HepG2 (cell line): Measurements from ENCODE around the gene SCO1. TPM values are rescaled to one million over a fixed set of nuclear protein-coding genes. Genes with fewer than 3 reads are reported as not detected.

Experiments
- AKNA ChIP-seq: sonication (generic); formaldehyde crosslinking; IDR thresholded peaks from 2 replicates; pipeline ENCODE4 v1.4.0; 2020; ENCODE audit warnings: missing genetic modification reagents, borderline replicate concordance
- ATF2 ChIP-seq: sonication (generic); formaldehyde crosslinking; IDR thresholded peaks from 2 replicates; pipeline ENCODE4 v1.4.0; 2020; ENCODE audit warnings: missing genetic modification reagents
- FOXA1 ChIP-seq, 2 experiments: fragments of 450-650 bp in 1 of 2; sonication (generic) in 1 of 2; formaldehyde crosslinking in 1 of 2; IDR thresholded peaks; 2 replicates each; pipeline versions ENCODE4 v1.4.0 to v1.6.1; 2016 to 2020; ENCODE audit warnings: missing genetic modification reagents in 1 of 2
- HNF1B ChIP-seq: sonication (generic); formaldehyde crosslinking; IDR thresholded peaks from 2 replicates; pipeline ENCODE4 v1.5.1; 2020; ENCODE audit warnings: mild to moderate bottlenecking, moderate library complexity, missing genetic modification reagents
- HNRNPH1 ChIP-seq: fragments of 200-400 bp; formaldehyde crosslinking; optimal IDR thresholded peaks from 2 replicates; pipeline ENCODE3; 2017; ENCODE audit warnings: mild to moderate bottlenecking, low read depth, low read length
- MAZ ChIP-seq, 2 experiments: sonication (generic) in 1 of 2; formaldehyde crosslinking in 1 of 2; IDR thresholded peaks; 2 replicates each; pipeline versions ENCODE4 v1.5.0 to v1.6.1; 2012 to 2020; ENCODE audit warnings: low read depth in 2 of 2, mild to moderate bottlenecking in 2 of 2, borderline replicate concordance in 1 of 2, improper control_type of control experiment in 1 of 2, low read length in 1 of 2, missing genetic modification reagents in 1 of 2, moderate library complexity in 1 of 2
- MLXIP ChIP-seq: sonication (generic); formaldehyde crosslinking; IDR thresholded peaks from 2 replicates; pipeline ENCODE4 v1.9.0; 2021; ENCODE audit warnings: missing genetic modification reagents, borderline replicate concordance
- SNAI1 ChIP-seq: sonication (generic); formaldehyde crosslinking; IDR thresholded peaks from 2 replicates; pipeline ENCODE4 v1.5.0; 2020; ENCODE audit warnings: mild to moderate bottlenecking, missing genetic modification reagents, borderline replicate concordance
- TP53 ChIP-seq: sonication (generic); formaldehyde crosslinking; conservative IDR thresholded peaks from 2 replicates; pipeline ENCODE4 v1.4.0; 2020; ENCODE audit warnings: missing genetic modification reagents
- ZBTB8A ChIP-seq: sonication (generic); formaldehyde crosslinking; IDR thresholded peaks from 2 replicates; pipeline ENCODE4 v1.4.0; 2020; ENCODE audit warnings: mild to moderate bottlenecking, low read depth, missing genetic modification reagents, borderline replicate concordance
- ZMYM4 ChIP-seq: sonication (generic); formaldehyde crosslinking; IDR thresholded peaks from 2 replicates; pipeline ENCODE4 v1.8.1; 2023; ENCODE audit warnings: mild to moderate bottlenecking, missing genetic modification reagents
- ZNF17 ChIP-seq: sonication (generic); formaldehyde crosslinking; IDR thresholded peaks from 2 replicates; pipeline ENCODE4 v1.5.0; 2020; ENCODE audit warnings: mild to moderate bottlenecking, missing genetic modification reagents
- ZNF451 ChIP-seq: sonication (generic); formaldehyde crosslinking; IDR thresholded peaks from 2 replicates; pipeline ENCODE4 v1.5.0; 2020; ENCODE audit warnings: mild to moderate bottlenecking, missing genetic modification reagents
- ZNF644 ChIP-seq: IDR thresholded peaks from 2 replicates; pipeline ENCODE4 v1.6.1; 2016; ENCODE audit warnings: low read depth
- ZNF772 ChIP-seq: sonication (generic); formaldehyde crosslinking; IDR thresholded peaks from 2 replicates; pipeline ENCODE4 v1.5.0; 2020; ENCODE audit warnings: mild to moderate bottlenecking, missing genetic modification reagents
- polyA plus RNA-seq, 8 experiments: library from polyadenylated mRNA; depleted of rRNA in 3 of 8; stranded (reverse) in 7 of 8; unstranded in 1 of 8; fragments of >200 nt; fragmentation: Illumina TruSeq in 4 of 8; extraction: Trizol in 4 of 8; gene quantifications; 2 replicates each; pipeline versions ENCODE4 v1.2.1 to v1.2.3, GENCODE V29; 2011 to 2016; ENCODE audit warnings: low read depth in 4 of 8, missing spikeins in 1 of 8, mixed read lengths in 1 of 8; ENCODE audit not compliant: insufficient read depth in 1 of 8
- total RNA-seq, 5 experiments: library from RNA; depleted of rRNA; stranded (reverse); fragments of >200 nt; fragmentation: Illumina TruSeq; extraction: Trizol; gene quantifications; 2 replicates each; pipeline ENCODE4 v1.2.3, GENCODE V29; 2016; ENCODE audit warnings: low read depth in 1 of 5

SCO1 gene
- total and polyA plus RNA-seq, 2 of the 13 experiments (the other 11 are each of a cell fraction or from before 2014, with no cell fraction given) = 11.4 to 50.3 TPM

GRCh38 chr17:10697092-10698081, at the start of gene SCO1, which contains the start of gene ADPRM (continued):
- TF ChIP-seq ZBTB8A = no peak
- no peak for TF ChIP-seq HNRNPH1
- peak; percentile 83; the same call in 1 of the 2 replicates for TF ChIP-seq HNF1B (CRISPR knock-in tag)
- TF ChIP-seq SNAI1 (CRISPR knock-in tag) = no peak
- peak; percentile 70; the same call in 1 of the 2 replicates for TF ChIP-seq ZNF772 (CRISPR knock-in tag)
- 0 out of 2 replicates have a peak, but pooled peaks have one; percentile 22 for TF ChIP-seq ZNF644 (CRISPR knock-in tag)
- TF ChIP-seq FOXA1 (IDR thresholded peaks at IDR 0.05) = no peak
- TF ChIP-seq FOXA1 (CRISPR knock-in tag; IDR thresholded peaks at IDR 0.05) = peak; percentile 63
- peak; percentile 95 for TF ChIP-seq ZMYM4
- no peak for TF ChIP-seq MLXIP (CRISPR knock-in tag)
- peak; percentile 60; the same call in 1 of the 2 replicates for TF ChIP-seq MAZ (IDR thresholded peaks at IDR 0.05; ENCODE audit: borderline replicate concordance, low read depth, low read length)
- peak; percentile 81 for TF ChIP-seq MAZ (CRISPR knock-in tag; IDR thresholded peaks at IDR 0.05; ENCODE audit: low read depth)
- TF ChIP-seq ZNF17 = no peak
- peak; percentile 74; the same call in 1 of the 2 replicates for TF ChIP-seq AKNA (CRISPR knock-in tag)
- peak; percentile 86 for TF ChIP-seq ATF2 (CRISPR knock-in tag)
- TF ChIP-seq TP53 (CRISPR knock-in tag) = peak; percentile 71; the same call in 1 of the 2 replicates
- TF ChIP-seq ZNF451 (CRISPR knock-in tag) = peak; percentile 70; the same call in 1 of the 2 replicates
